HepG2 (cell line): ENCODE measurements around the gene COLEC12.

Experiments
- GTF2F1 ChIP-seq: fragments of 150-350 bp; IDR thresholded peaks from 2 replicates; pipeline ENCODE4 v1.6.1; 2014; ENCODE audit warnings: low read length
- SAP130 ChIP-seq: IDR thresholded peaks from 2 replicates; pipeline ENCODE4 v1.6.1; 2016; ENCODE audit warnings: low read depth

GRCh38 chr18:532018-532417 is 31.5 kb upstream of the COLEC12 start:
- TF ChIP-seq SAP130 (CRISPR knock-in tag) (no peak), GTF2F1 (no peak)
